Stimulated activated CD8-positive, alpha-beta memory T cell treated with anti-CD3 and anti-CD28 coated beads, Interleukin-2, amount 100 ng/mL, for 48 hours (primary cell): ENCODE results near the gene CLK3.
"Not testable (repeated sequence)": the region's sequence is repeated elsewhere in the genome, so short reads cannot be mapped to it uniquely, and the experiment has no call there.

Experiments
- DNase-seq, 2 donors: peaks; one replicate each; pipeline ENCODE4 v3.0.0-alpha.2; 2020; ENCODE audit warnings: low read depth in 2 of 2

CLK3 gene

DNA sequence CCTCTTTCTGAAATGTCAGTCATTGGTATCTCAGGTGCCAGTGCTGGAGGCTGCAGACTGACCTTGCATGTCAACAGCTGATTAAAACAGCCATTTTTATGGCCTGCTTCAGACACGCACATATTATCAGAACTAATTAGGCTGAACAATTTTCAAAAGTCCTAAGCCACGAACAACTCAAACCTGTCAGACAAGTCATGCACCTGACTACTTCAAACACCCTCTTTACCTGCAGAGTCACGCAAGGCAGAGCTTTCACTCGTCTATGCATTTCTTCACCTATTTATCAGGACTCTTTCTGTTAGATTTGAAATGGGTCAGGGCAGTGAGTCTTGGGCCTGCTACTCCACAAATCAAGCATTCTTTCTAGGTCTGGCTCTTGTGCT lies 26.7 kb downstream of the CLK3 start:
- no peak for DNase-seq

DNA sequence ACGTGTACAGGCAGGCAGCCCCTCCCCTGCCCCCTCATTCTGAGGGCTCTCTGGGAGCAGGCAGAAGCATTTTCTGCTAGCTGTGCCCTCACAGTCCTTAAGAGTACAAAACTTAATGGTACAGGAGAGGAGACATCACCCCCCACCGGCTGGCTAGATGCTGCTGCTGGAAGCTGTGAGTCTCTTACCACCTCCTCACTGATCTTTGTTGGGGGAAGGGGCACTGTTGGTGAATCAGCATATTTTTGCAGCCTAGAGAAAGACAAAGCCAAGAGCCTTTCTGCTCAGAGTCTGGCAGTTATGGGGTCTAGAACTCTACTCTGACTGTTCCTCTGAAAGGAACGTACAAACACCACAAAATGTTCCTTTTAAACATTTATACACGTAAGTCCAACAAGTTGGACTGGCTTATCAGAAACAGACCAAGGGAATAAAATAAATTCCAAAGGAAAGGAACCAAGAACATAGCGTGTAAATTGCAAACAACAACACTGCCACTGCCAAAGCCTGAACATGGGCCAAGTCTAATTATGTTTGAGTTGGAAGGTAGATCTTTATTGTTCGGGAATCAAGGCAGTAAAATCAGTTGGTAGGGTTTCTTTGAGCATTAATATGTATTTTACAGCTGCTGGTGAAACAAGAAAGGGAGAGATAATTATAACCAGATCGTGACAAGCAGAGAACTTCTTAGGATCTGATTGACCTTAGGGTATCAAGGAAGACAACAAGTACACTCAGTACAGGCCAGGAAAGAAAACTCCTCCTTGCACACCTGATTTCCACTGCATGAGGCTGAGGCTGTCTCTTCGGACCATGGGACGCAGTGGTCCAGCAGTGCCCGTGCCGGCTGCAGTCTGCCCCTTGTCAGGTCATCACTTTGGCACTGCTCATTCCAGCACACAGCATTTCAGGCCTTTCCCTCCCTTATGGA lies 27.4 kb downstream of the CLK3 start:
- no peak for DNase-seq

DNA sequence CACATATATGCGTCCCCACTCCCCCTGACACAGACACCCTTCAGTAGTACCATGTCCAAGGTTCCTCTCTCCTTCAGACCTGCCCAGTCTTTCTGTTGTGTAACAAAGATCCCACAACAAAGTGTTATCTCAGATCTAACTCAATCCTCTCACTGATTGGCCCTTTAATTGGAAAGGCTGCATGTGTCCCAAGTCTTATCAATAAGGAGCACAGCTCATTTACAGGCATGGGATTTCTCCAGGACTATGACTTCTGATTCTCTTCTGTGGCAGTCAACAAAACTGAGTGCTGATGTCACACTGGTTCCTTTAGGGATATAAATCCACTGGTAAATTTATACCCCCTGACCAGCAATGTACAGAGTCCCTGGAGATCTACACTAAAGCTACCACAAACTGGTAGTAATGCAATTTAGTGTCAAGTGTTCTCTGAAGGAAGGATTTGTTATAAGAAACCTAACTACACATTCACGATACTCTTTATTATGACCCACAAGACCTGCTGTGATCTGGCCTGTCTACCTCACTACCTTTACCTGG lies 28.1 kb downstream of the CLK3 start:
- DNase-seq: no peak

DNA sequence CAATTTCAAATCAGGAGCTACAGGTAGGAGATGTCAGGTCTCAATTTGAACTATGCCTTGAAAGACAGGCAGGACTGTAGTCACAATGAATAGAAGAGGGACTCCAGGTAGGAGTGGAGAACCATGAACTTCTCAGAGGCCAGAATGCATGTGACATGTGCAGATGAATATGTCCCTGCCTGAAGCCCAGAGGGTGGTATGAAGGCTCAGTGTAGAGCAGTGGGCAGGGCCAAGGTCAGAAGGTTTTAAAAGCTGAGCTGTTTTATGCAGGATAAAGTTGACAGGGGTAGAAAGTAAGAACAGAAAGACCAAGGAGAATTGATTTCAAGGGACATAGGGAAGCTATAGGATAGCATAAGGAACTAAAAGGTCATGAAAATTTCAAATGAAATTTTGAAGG lies 30.8 kb downstream of the CLK3 start:
- no peak for DNase-seq

DNA sequence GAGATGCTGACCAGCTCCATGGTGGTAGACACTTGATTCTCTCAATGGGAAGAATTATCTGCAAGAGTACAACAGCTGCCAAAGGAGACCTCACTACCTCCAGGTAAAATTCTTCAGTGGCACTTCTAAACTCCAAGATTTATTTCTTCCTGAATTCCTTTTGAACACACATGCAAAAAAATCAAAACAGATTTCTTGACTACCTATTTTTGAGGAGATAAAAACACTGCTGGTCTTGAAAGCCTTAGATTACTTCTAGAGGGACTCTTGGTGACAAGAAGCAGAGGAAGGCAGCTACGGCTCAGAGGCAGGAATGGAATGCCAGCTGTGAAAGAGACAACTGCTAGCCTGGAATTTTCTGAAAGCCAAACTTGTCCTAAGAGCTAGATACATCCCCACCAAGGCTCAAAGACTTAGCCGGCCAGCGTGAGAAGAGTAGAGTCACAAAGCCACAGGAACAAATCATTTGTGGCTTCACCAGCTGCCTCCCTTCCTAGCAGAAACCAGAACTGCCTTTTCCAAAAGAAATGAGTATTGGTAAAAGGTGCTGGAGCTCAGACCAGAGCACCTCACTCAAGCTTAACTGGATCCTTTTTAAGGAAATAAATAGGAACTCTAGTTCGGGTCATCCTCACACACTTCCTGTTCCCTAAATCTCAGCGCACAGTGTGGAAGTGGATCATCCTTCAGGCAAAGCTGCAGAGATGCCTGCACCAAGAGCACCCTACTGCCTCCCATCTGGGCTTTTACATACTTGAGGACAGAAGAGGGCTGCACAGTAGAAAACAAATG lies 32.6 kb downstream of the CLK3 start:
- DNase-seq: no peak

DNA sequence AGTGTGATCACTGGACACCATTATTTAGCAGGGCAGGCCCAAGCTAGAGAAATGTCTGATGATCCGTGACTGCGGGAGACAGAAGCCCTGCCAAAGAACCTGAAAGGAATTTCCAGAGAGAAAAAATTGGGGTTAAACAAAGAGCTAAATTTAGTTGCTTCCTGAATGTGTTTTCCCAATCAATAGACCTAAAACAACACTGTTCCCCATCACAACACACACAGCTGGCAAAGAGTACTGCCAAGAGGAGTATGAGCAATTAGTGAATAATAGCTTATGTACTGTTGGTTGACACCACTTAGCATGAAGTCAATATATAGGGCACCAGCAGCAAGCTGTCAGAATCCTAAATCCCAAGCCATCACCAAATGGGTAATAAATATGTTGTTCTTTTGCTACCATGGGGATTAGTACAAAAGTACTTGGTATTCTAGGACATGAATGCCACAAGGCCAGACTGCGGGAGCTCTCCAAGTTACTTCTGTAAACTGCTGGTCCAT lies 35.7 kb downstream of the CLK3 start:
- no peak for DNase-seq

DNA sequence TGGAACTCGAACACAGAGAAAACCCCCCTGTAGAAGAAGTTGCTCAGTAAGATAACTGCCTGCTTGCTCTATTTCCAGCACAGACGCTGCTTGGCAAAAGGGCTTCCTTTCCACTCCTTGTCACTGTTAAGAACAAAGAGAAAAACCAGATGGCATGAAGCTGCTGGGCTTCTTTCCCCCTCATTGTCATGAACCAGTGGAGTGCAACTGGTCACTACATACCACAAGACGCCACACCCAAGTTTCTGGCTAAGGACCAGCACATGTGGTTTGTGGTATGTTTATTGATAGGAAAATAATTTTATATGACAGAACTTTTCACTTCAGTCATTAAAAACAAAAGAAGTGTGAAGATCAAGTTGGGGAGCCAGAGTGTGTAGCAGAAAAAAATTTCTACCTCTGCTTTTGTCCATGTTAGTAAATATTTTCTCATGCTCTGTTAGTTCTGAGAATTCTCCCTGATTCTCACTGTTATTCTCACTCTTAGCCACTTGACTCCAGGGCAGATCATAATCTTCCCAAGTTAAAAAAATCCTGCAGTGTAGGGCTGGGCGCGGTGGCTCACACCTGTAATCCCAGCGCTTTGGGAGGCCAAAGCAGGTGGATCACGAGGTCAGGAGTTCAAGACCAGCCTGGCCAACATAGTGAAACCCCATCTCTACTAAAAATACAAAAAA lies 37.9 kb downstream of the CLK3 start:
- DNase-seq: no peak

DNA sequence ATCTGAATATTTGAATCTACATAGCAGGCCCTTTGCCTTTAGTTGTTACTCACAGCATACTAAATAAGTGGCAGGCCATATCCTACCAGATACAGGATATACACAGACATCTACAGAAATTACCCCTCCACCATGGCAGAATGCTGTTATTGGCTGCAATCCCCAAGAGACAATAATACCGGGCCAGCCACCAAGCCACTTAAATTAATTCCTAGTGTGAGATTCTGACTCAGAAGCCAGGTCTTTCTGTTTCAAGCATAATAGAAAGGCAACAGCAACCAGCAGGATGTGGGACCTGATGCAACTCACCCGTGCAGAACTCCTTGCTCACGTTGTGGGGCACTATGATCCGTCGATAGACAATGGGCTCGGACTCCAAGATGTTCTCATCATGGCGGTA lies 39.8 kb downstream of the CLK3 start:
- DNase-seq: no peak

DNA sequence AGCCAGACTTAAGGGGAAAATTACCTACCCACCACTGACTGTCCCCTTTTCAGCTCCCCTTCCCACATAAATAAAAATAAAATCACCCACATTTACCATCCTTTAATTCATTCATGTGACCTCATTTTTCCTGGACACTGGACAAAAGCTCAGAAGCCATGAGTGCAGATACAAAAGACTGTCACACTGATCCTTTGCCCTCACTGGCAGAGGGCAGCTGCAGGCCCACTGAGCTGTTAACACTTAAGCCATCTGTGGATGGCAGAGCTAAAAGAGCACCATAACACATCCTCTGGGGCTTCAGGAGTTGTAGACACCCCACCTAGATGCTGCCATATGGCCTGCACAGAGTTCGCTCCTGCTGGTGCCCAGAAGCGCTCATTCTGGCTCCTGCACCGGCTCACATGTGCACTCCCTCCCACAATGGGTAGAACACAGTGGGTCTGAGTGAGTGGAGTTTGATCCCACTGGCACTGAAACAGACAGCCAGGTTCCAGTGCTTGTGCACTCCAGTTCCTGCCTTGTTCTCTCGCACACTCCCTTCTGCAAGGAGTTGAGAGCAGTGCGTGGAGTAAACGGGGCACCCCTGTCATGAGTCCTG lies 41.4 kb downstream of the CLK3 start:
- no peak for DNase-seq

DNA sequence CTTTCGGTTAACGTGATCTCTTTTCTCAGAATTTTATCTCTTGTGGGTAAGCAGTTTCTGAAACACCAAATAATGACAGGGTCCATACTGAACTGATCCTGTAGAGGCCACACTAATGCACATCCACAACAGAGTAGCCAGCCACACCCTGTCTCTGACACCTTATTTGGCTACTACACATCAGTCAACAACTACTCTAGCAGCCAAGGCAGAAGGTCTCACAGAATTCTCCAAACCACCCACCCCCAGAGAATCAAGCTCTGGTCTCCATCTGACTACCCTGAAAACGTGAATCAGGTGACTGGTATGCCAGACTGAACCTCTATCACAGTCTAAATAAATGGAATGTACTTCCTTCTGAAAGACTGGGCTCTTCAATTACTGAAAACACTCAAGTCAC lies 42.2 kb downstream of the CLK3 start:
- no peak for DNase-seq

DNA sequence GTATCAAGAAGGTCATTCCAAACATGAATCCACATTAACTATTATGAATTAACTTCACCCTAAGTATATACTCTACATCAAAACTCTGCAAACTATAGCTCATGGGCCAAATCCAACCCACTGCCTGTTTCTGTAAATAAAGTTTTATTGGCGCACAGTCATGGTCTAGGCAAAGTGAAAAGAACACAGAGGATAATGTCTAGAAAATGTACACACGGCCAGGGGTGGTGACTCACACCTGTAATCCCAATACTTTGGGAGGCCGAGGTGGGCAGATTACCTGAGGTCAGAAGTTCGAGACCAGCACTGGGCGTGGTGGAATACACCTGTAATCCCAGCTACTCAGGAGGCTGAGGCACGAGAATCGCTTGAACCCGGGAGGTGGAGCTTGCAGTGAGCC lies 45.6 kb downstream of the CLK3 start:
- not testable (repeated sequence) for DNase-seq

DNA sequence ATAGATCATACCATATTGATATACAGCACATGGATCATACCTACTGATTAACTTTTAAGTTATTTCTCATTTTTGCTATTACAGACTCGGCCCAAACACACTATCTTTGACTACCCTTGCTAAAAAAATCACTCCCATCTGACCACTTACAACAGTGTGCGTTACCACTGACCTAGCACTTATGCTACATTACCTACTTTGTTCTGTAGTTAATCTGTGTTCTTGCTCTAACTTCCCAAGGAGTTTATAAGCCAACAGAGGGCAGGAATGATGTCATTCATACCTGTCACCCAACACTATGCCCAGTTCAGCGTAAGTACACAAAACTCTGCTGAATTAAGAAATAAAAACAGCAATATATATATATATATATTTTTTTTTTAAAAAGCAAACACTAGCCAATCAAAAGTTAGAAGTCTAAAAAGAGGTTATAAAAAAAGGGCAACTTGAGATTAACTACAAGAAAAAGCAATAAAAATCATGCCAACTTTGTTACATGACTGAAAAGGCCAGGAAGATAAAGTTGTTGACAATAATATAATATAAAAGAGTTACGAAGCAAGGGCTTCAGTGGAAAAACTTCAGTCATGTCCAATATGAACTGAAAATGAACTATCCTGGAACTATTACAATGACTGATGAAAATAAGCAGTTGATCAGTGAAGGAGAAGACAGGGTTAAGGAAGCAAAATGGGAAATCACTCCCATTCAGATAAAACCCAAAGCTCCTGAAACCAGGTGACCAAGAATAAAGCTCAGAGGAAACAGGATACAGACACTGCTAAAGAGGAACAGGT lies 46.6 kb downstream of the CLK3 start:
- no peak for DNase-seq

DNA sequence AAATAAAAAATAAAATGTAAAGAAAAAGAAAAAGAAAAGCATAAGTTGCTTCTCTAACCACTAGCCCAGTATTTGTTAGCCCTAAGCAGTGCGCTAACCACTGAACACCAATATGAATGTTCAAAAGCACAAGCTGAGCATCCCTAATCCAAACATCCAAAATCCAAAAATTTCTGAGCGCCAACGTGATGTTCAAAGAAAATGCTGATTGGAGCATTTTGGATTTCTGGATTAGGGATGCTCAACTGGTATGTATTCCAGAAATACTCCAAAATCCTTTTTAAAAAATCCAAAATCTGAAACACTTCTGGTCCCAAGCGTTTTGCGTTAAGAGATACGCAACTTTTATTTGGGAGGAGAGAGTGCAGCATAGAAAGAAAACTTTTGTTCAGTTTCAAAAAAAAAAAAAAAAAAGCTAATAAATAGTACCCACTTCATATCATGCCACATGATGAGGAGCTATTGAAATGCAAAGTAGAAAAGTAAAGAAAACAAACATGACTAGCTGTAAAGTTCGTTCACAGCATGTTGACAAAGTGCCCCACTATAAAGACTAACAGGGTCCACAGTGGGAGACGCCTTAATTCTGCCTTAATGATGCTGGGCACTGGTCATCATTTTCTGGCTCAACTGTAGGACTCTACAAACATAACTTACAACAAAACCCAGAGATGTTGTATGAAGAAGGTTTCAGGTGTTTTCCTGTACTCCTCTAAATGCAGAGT lies 47.8 kb downstream of the CLK3 start:
- no peak for DNase-seq

DNA sequence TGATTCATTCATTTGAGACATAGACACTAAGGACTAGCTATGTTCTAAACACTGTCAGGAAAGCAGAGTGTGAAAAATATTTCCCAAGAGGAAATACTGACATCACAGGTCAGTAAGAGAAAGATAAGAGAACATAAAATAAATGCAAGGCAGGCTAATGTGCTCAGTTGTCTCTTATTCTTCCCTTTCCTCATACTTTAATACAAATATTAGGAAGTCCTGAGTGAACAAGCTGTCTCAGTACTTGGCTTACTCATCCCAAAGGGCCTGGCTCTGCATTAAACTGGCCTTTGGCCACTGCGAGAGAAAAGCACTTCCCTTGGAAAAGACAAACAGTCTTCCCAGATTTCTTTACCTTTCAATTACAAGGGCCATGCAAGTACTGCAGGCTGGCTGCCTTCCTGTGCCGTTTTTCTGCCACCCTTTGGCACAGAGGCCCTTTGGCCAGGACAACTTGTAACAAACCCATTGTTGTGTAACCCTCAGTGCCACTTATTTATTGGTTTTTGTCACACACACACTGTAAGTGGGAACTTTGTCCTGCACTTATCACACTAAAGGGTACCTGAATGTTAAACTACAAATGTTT lies 48.5 kb downstream of the CLK3 start:
- DNase-seq: no peak

DNA sequence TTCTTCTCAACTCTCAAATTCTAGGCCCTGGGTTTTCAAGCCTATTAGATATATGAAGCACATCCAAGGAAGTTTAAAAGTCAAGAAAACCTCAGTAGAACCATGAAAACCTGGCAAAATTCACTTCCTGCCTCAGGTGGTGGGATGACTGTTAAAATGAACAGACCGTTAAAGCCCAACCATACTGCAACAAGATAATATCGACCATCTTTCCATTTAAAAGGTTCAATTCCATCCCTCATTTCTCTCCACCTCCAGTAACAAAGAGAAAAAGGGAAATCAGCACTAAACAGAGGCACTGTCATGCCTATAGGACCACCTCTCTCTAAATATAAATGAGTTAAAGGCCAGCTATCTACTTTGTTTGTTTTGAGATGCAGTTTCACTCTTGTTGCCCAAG lies 49.0 kb downstream of the CLK3 start:
- no peak for DNase-seq

DNA sequence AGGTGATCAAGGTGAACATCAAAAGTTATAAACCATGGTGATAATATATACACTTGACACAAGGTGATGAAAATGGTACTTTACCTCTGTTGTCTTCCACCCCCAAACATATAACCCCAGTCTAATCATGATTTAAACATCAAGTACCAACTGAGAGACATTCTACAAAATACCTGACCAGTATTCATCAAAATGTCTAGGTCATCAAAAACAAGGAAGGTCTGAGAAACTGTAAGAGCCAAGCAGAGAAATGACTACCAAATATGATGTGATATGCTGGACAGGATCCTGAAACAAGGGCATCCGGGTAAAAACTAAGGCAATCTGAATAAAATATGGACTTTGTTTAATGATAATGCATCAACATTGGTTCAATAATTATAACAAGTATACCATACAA lies 52.3 kb downstream of the CLK3 start:
- no peak for DNase-seq

DNA sequence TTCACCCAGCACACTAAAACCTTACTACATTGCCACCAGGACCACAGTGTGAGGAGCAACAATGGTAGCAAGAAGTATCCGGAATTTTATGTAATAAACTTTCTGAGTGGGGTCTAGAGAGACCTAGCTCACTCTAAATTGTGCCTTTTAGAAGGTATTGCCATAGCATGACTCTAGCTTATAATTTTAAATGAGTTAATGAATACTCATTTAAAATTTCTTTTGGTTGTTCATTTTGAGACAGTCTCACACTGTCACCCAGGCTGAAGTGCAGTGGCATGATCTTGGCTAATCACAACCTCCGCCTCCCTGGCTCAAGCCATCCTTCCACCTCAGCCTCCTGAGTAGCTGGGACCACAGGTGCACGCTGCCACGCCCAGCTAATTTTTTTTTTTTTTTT lies 54.0 kb downstream of the CLK3 start:
- DNase-seq: no peak

DNA sequence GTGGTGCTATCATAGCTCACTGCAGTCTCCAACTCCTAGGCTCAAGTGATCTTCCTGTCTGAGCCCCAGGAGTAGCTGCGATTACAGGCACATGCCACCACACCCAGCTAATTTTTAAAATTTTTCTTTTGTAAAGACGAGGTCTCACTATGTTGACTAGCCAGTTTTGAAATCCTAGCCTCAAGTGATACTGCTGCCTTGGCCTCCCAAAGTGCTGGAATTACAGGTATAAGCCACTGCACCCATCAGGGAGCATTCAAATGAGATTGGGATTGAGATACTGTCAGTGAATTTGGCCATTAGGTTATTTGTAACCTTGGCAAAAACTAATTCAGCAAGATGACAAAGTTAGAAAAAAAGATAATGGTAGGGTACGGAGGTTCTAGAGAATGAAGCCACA lies 58.5 kb downstream of the CLK3 start:
- DNase-seq: no peak

DNA sequence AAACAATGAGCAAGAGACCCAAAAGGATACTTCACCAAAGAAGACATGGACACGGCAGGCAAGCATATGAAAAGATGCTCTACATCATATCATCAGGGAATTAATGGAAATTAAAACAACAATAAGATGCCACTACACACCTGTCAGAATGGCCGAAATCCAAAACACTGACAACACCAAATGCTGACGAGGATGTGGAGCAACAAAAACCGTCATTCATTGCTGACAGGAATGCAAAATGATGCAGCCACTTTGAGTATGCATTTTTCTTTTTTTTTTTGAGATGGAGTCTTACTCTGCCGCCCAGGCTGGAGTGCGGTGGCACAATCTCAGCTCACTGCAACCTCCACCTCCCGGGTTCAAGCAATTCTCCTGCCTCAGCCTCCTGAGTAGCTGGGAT lies 61.2 kb downstream of the CLK3 start:
- no peak for DNase-seq
